Sigmoid colon (tissue), 4 donors: ENCODE results near the gene SYT8.

Experiments
- EP300 ChIP-seq, 4 donors: sonication (generic); formaldehyde crosslinking; IDR thresholded peaks; one replicate each; pipeline ENCODE4 v1.6.1; 2017; ENCODE audit warnings: antibody characterized with exemption in 4 of 4
- POLR2AphosphoS5 ChIP-seq, 4 donors: sonication (generic); formaldehyde crosslinking; IDR thresholded peaks; one replicate each; pipeline ENCODE4 v1.6.1; 2017; ENCODE audit warnings: antibody characterized with exemption in 4 of 4
- TF ChIP-seq, protein P1 (sequence below), 4 experiments: fragments of 450-650 bp in 3 of 4; fragments of 200-600 bp in 1 of 4; IDR thresholded peaks; one replicate each; pipeline ENCODE4 v1.5.1; 2016 to 2019; ENCODE audit warnings: antibody characterized with exemption in 4 of 4, mild to moderate bottlenecking in 3 of 4, moderate library complexity in 2 of 4

DNA sequence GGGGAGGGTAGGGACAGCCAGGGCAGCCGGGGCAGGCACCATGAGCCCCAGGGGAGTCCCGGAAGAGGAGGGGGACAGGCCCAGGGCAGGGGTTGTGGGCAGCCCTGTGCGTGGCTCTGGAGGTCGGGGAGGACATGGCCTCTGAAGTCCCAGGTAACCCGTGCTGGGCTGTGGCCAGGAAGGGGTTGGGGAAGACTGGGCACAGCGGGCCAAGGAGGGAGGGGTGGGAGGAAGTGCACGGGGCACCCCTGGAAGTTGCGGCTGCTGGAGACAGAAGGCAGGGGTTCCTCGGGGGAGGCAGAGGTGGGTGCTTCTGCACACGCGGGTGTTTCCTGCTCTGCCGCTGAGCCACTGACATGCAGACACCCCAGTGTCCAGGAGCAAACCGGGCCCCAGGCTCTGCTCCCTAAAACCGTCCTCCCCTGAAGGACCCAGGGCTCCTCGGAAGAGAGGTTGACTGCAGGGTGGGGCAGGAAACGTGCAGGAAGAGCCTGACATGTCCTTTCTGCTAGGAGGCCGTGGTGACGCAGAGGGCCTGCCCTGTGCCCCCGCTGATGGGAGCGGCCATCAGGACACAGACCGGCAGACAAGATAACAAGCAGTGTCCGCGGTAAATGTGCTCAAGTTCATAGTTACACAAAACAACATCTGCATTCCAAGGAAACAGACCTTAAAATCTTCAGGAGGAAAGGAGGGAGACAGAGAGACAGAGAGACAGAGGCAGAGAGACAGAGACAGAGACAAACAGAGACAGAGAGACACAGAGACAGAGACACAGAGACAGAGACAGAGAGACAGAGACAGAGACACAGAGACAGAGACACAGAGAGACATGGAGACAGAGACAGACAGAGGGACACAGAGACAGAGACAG, 9.7 kb downstream of the SYT8 start:
- TF ChIP-seq EP300 (IDR thresholded peaks at IDR 0.05) = no peak
- TF ChIP-seq, protein P1, sequence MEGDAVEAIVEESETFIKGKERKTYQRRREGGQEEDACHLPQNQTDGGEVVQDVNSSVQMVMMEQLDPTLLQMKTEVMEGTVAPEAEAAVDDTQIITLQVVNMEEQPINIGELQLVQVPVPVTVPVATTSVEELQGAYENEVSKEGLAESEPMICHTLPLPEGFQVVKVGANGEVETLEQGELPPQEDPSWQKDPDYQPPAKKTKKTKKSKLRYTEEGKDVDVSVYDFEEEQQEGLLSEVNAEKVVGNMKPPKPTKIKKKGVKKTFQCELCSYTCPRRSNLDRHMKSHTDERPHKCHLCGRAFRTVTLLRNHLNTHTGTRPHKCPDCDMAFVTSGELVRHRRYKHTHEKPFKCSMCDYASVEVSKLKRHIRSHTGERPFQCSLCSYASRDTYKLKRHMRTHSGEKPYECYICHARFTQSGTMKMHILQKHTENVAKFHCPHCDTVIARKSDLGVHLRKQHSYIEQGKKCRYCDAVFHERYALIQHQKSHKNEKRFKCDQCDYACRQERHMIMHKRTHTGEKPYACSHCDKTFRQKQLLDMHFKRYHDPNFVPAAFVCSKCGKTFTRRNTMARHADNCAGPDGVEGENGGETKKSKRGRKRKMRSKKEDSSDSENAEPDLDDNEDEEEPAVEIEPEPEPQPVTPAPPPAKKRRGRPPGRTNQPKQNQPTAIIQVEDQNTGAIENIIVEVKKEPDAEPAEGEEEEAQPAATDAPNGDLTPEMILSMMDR (IDR thresholded peaks at IDR 0.05) = no peak
- TF ChIP-seq POLR2AphosphoS5 (IDR thresholded peaks at IDR 0.05) = no peak
